LNCaP clone FGC (cell line): ENCODE data around the gene PDE6B.

ENCODE experiments used
- DNase-seq: peaks from one replicate; pipeline ENCODE4 v3.0.0-alpha.2; 2011; ENCODE audit warnings: low read depth
- H3K4me3 ChIP-seq: 2 replicates; pipeline ENCODE4 v1.5.1; 2011; ENCODE audit warnings: mild to moderate bottlenecking, low read depth, low read length, control low read depth
- TF ChIP-seq, protein P1 (sequence below): IDR thresholded peaks from 2 replicates; pipeline ENCODE4 v1.5.1; 2012; ENCODE audit warnings: mild to moderate bottlenecking; ENCODE audit not compliant: control insufficient read depth, insufficient read depth; ENCODE audit errors: extremely low read depth

The PDE6B gene

DNA sequence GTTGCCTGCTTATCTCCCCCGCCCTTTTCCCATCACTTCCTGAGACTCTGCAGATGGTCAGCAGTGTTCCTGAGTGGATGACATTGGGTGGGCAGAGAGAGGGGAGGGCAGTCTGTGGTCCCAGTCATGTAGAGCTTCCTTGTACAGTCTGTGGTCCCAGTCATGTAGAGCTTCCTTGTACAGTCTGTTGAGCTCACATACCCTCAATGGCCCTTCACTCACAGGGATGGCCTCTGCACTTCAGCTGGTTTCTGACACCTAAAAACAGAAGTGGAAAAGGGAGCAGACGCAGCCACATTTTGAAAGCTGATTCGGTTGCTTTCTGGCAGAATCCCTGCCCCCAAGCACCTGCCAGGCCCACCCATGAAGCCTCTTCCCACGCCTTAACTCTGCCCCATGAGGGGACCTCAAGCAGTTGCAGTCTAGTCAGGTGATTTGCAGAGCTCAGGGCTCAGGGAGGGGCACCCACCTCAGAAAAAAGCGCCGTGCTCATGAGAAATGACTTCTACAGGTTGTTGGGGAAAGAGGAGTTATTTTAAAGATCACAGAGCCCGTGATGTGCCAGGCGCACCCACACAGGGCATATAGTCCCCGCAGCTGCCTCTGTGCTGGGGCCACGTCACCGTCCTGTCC is 45.7 kb upstream of the PDE6B start:
- DNase-seq: no peak
- no peak overlapping the region for H3K4me3 ChIP-seq
- TF ChIP-seq, protein P1, sequence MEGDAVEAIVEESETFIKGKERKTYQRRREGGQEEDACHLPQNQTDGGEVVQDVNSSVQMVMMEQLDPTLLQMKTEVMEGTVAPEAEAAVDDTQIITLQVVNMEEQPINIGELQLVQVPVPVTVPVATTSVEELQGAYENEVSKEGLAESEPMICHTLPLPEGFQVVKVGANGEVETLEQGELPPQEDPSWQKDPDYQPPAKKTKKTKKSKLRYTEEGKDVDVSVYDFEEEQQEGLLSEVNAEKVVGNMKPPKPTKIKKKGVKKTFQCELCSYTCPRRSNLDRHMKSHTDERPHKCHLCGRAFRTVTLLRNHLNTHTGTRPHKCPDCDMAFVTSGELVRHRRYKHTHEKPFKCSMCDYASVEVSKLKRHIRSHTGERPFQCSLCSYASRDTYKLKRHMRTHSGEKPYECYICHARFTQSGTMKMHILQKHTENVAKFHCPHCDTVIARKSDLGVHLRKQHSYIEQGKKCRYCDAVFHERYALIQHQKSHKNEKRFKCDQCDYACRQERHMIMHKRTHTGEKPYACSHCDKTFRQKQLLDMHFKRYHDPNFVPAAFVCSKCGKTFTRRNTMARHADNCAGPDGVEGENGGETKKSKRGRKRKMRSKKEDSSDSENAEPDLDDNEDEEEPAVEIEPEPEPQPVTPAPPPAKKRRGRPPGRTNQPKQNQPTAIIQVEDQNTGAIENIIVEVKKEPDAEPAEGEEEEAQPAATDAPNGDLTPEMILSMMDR: no peak

- TF ChIP-seq, protein P1: no peak
- no peak overlapping the region for H3K4me3 ChIP-seq
- no peak for DNase-seq
Observed at GRCh38 chr4:581181-581580, 44.2 kb upstream of the PDE6B start.

- TF ChIP-seq, protein P1: no peak
- no peak for DNase-seq
- H3K4me3 ChIP-seq: no peak overlapping the region
Observed at GRCh38 chr4:581753-582361, 43.5 kb upstream of the PDE6B start.

DNA sequence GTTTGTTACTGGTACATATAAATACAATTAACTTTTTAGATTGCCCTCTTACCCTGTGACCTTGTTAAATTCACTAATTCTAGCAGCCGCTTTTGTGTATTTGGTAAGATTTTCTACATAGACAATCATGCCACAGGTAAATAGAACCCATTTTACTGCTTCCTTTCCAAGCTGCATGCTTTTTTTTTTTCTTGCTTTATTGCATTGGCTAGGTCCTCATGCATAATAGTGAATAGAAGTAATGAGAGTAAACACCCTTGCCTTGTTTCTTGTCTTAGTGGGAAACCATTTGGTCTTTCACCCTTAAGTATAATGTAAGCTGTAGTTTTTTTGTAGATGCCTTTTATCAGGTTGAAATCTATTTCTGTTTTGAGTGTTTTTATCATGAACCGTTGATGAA is 41.6 kb upstream of the PDE6B start:
- DNase-seq: no peak
- TF ChIP-seq, protein P1: no peak
- H3K4me3 ChIP-seq: no peak overlapping the region

- TF ChIP-seq, protein P1: no peak
- DNase-seq: no peak
- H3K4me3 ChIP-seq: no peak overlapping the region
Observed at GRCh38 chr4:587671-588350, 37.6 kb upstream of the PDE6B start.

GRCh38 chr4:588351-588849 is 37.0 kb upstream of the PDE6B start:
- H3K4me3 ChIP-seq: no peak overlapping the region; the same call in 1 of the 2 replicates
- no peak for DNase-seq
- TF ChIP-seq, protein P1: no peak
